ENCODE results near the gene PSMG4.

The PSMG4 gene

DNA sequence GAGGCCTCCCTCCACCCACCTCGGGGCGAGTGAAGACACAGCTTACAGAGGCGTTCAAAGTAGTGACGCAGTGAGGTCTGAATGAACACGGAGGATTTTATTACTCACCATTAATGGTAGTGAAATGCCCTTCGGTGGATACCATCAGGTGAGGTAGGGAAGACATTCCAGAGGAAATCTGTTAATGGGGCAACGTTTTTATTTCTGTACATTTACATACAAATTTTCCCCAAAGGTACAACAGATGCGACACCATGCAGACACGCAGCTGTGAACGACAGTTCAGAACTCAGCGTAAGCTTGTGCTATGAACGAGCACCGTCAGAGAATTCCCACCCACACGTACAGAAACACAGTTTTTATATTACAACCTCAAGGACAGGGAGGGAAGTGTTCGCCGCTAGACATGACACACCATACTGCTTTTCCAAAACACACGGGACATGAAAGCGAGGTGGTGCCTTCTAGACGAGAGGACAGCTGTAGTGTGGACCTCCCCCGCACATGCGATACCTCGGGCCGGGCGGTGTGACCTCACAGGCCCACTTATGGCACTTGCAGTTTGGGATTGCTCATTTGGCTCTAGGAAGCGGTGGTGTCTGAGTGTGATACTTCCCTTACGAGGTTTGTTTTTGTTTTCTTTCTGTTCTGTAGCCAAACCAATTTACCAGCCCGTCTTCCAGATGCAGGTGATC is 10.7 kb downstream of the PSMG4 start:
- no peak overlapping the region for H3K4me3 ChIP-seq
- H3K27ac ChIP-seq: peak overlapping the region in 1 of 21 experiments; percentile 19

DNA sequence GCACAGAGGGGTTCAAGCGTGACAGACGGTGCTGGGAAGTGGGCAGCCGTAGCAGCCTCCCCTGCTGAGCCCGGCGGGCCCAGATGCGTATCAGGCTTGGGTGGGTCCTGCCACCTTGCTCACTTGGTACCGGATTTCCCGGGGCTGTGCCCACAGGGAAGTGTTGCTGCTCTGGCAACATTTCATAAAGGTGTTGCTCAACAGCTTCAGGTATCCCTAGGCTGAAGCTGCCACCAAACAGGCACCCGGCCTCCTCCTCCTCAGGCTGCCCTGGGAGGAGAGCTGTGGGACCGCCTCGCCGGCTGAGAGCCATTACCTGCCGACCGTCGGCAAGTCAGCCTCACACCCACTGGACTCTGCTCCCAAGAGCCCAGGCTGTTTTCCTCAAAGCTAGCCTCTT is 11.5 kb downstream of the PSMG4 start:
- Histone ChIP-seq H3K4me3 (no peak overlapping the region), H3K27ac (no peak overlapping the region)

DNA sequence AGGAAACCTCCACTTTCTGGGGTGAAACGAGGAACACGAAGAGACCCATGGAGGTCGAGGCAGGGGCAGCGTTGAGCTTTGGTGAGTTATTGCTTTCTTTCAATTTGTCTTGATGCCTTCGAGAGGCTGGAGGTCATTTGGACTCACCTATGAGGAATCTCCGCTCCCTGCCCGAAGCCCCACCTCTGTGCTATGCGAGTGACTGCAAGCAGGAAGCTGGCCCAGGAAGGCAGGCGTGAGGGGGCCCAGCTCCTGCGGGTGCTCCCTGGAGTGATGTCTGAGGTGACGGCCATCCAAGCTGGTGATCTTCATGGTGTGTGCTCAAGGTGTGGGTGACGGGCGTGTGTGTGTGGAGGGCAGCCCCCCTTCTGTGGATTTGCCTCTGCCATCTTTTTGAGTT is 13.0 kb downstream of the PSMG4 start:
- Histone ChIP-seq H3K4me3 (no peak overlapping the region), H3K27ac (no peak overlapping the region)

GRCh38 chr6:3272911-3273547 is 14.3 kb downstream of the PSMG4 start:
- H3K4me3 ChIP-seq: no peak overlapping the region
- no peak overlapping the region for H3K27ac ChIP-seq

GRCh38 chr6:3273707-3274521 is 15.2 kb downstream of the PSMG4 start:
- no peak overlapping the region for H3K4me3 ChIP-seq
- no peak overlapping the region for H3K27ac ChIP-seq

- no peak overlapping the region for H3K4me3 ChIP-seq
- H3K27ac ChIP-seq: peak overlapping the region in 2 of 21 experiments; percentile 24 to 35
Measured at GRCh38 chr6:3276174-3277167, 17.7 kb downstream of the PSMG4 start.

DNA sequence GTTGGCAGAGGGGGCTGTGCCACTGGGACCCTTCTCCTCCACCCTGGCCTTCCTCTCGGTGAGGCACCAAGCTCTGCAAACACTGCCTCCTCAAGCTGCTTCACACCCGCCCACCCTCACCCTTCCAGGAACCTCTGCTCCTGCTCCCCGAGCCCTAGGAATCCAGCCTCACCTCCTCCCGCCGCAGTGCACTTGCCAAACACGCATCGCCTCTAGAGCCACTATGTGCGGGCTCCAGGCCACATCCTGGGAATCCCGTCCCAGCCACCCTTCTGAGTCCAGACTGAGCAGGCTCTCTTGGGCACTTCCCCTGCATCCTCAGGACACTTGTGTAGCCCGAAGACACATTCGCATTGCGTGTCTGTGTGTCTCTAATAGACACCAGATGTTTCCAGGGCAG is 18.5 kb downstream of the PSMG4 start:
- Histone ChIP-seq H3K4me3 (no peak overlapping the region), H3K27ac (peak overlapping the region in 3 of 21 experiments; percentile 4 to 35 (median 33))

DNA sequence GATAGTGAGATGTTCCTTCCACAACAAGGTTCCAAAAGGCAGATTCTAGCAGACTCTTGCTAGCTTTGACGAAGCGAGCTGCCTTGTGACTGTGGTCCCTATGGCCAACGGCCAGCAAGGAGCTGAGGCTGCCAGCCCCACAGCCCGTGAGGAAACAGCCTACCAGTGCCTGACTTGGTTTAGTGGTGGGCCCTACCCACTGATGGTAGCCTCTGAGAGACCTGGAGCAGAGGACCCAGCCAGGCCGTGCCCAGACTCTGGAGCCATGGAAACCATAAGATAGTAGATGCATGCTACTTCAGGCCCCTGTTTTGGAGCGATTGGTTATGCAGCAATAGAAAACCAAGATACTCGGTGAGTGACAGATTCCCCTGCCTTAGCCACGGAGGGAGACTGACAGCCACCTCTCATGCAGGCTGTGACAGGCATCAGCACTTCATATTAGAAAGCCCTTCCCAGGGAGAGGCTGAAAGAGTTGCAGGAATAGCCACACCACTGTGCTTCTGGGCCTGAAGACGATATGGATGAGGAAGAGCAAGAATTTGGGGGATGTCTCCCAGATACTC is 19.2 kb downstream of the PSMG4 start:
- Histone ChIP-seq H3K27ac (peak overlapping the region in 3 of 21 experiments; percentile 4 to 33 (median 31)), H3K4me3 (no peak overlapping the region)

DNA sequence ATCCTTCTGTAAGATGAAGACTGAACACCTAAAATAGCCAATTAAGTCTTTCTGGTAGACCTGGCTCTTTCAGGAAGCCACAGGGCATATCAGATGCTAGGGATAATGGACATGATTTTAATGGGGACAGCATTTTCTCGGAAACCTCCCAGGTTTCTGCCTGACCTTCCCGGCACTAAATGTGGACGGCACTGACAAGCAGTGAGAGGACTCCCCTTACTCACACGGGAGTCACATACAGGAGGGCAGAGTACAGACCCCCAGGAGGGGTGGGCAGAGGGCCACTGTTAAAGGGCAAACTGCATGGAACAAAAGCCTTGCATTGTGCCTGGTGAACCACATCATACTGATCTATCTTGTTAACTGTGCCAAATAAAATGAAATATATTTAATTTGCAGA is 19.9 kb downstream of the PSMG4 start:
- Histone ChIP-seq H3K4me3 (no peak overlapping the region), H3K27ac (no peak overlapping the region)

GRCh38 chr6:3280091-3280490 is 21.3 kb downstream of the PSMG4 start:
- Histone ChIP-seq H3K27ac (peak overlapping the region in 1 of 21 experiments; percentile 7), H3K4me3 (no peak overlapping the region)

DNA sequence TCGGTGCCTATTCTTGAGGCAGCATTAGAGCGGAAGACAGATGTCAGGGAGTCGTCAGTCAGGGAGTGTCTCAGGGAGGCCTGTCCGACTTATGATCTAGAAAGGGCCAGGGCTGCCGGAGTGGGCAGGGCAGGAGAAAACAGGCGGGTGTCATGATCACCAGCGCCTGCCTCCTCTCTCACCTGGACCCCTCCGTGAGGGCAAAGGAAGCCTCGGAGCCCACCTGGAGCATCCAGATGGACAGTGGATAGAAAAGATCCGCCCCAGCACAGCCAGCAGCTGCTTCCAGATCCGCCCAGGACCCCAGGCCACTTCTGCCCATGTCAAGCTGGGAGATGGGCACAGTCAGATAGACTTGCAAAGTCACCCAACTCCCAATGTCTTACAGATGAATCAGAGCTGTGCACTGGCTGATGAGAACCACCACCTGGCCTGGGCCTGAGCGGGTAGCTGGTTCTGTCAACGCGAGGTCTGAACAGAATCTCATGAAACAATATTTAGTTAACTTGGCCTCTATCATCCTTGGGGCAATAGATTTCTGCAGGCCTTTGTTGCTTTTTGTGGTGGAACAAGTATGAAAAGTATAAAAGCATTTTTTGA is 22.2 kb downstream of the PSMG4 start:
- H3K27ac ChIP-seq: peak overlapping the region in 5 of 21 experiments; percentile 6 to 69 (median 39)
- no peak overlapping the region for H3K4me3 ChIP-seq

GRCh38 chr6:3281631-3282475 is 23.1 kb downstream of the PSMG4 start:
- peak overlapping the region in 12 of 21 experiments; percentile 6 to 69 (median 28) for H3K27ac ChIP-seq

GRCh38 chr6:3282476-3283236 is 23.9 kb downstream of the PSMG4 start:
- Histone ChIP-seq H3K27ac (peak overlapping the region in 10 of 21 experiments; percentile 6 to 69 (median 32)), H3K4me3 (no peak overlapping the region)

More at GRCh38 chr6:3281631-3282475, 23.1 kb downstream of the PSMG4 start:
- H3K4me3 ChIP-seq: no peak overlapping the region

DNA sequence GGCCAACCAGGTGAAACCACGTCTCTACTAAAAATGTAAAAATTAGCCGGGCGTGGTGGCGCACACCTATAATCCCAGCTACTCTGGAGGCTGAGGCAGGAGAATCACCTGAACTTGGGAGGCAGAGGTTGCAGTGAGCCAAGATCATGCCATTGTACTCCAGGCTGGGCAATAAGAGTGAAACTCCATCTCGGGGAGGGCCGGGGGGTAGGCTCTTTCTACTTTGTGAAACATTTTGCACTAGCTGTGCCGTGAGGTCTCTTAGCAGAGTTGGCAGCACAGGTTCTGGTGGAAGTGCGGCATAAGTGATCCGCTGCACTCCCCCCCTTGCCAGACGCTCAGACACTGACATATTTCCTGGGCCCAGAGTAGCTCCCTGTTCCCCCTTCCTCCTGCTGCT is 24.5 kb downstream of the PSMG4 start:
- Histone ChIP-seq H3K4me3 (no peak overlapping the region), H3K27ac (peak overlapping the region in 2 of 21 experiments; percentile 6 to 38)

DNA sequence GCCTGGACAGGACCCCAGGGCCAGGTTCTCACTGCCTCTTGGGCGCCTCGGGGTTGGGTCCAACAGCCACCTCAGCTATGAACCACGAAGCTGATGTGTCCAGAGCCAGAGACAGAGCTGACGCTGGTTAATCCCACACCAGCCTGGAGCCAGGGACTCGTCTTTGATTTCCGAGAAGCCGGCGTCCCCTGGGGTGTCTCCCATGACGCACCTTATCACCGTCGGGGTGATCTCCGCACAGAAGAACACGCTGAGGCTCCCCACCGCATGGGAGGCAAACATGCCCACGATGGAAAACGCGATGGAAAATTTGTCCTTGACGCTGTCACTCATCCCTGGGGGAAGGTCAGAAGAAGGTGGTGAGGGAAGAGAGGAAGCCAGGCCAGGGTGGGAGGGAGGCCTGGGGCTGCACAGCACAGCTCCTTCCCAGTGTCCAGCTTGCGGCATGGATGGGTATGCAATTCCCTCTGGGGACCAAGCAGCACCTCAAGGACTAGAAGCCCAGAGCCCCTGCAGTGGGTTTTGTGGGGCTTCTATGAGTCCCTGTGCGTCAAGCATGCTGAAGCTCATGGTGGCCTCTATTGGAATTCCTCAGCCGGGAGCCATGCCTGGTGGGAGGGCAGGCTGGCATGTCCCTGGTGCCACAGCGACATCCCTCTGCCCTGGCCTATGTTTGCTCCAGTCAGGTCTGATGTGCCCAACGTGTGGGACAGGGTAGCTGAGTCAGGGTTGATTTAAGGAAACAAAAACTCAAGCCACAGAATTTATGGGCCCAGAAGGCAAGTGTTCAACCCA is 25.1 kb downstream of the PSMG4 start:
- H3K4me3 ChIP-seq: no peak overlapping the region
- no peak overlapping the region for H3K27ac ChIP-seq

GRCh38 chr6:3284436-3284876 is 25.7 kb downstream of the PSMG4 start:
- no peak overlapping the region for H3K4me3 ChIP-seq
- H3K27ac ChIP-seq: no peak overlapping the region

All from skin epidermis (tissue), 12 donors.